GM18508 (cell line): ENCODE measurements around the gene CCNB2.
"Not testable (repeated sequence)": the region's sequence is repeated elsewhere in the genome, so short reads cannot be mapped to it uniquely, and the experiment has no call there.

Source experiments
- ATAC-seq: cut with Tn5 transposase; IDR thresholded peaks from one replicate; pipeline ENCODE4 v1.9.1; 2021; ENCODE audit warnings: moderate number of reproducible peaks; ENCODE audit not compliant: insufficient read depth, unreplicated experiment

CCNB2 gene

GRCh38 chr15:59104912-59105732, at the start of gene CCNB2:
Gene CCNB2, plus strand, starts transcription at chr15:59105146. Its CDS starts 123 bp downstream, at chr15:59105269.
- peak; percentile 91 for ATAC-seq

- ATAC-seq: no peak
Measured at GRCh38 chr15:59059076-59059597, 45.8 kb upstream of the CCNB2 start.

GRCh38 chr15:59060348-59060747, 44.6 kb upstream of the CCNB2 start:
- ATAC-seq: no peak

GRCh38 chr15:59063042-59063441, 41.9 kb upstream of the CCNB2 start:
- ATAC-seq: no peak

DNA sequence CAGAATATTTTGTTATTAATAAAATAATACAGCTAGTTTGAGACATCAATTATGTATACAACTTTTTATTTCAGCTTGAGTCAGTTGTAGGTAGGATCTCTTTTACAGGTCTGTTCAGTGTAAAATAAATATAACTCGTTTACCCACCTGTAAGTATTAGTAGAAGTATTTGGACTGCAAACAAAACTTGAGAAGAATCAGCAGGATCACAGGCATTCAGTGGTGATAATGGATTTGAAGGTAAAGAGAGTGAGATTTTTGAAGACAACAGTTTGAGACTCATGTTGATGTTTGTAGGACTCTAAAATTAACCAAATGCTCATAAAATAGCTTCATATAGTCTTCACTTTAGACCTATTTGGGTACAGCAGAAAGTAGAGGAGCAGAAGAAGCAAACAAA, 35.5 kb upstream of the CCNB2 start:
- ATAC-seq: no peak

DNA sequence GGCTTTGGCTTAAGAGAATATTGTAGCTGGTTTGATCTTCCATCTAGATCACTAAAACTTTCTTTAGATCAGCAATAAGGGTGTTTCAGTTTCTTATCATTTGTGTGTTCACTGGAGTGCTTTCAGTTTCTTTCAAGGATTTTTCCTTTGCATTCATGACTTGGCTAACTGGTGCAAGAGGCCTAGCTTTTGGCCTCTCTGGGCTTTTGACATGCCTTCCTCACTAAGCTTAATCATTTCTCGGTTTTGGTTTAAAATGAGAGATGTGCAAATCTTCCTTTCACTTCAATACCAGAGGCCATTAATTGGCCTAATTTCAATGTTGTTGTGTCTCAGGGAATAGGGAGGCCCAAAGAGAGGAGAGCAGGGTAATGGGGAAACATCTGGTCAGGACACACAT, 30.3 kb upstream of the CCNB2 start:
- no peak for ATAC-seq

GRCh38 chr15:59087731-59088130, 17.2 kb upstream of the CCNB2 start:
- no peak for ATAC-seq

- ATAC-seq: no peak
Measured at GRCh38 chr15:59094077-59094476, 10.9 kb upstream of the CCNB2 start.

GRCh38 chr15:59096429-59096828, 8.5 kb upstream of the CCNB2 start:
- no peak for ATAC-seq

DNA sequence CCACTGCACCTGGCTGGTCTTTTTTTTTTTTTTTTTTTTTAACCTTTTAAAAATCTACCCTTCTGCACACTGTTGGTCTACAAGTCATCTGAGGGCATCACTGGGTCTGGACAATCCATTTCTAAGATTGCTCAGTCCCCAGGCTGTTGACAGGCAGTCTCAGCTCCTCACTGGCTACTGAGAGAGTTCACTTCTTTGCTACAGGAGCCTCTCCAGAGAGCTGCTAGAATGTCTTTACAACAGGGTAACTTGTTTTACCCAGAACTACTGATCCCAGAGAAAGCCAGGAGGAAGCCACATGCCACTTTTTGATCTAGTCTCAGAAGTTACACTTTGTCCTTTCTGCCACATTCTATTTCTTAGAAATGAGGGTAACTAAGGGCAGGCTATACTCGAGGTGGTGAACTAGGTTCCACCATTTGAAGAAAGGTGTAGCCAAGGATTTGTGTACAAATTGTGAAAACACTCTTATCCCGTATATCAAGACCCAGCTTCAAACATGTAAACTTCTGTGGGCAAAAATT, 5.7 kb upstream of the CCNB2 start:
- no peak for ATAC-seq

- no peak for ATAC-seq
Measured at GRCh38 chr15:59104602-59104911, 389 bp upstream of the CCNB2 start.

DNA sequence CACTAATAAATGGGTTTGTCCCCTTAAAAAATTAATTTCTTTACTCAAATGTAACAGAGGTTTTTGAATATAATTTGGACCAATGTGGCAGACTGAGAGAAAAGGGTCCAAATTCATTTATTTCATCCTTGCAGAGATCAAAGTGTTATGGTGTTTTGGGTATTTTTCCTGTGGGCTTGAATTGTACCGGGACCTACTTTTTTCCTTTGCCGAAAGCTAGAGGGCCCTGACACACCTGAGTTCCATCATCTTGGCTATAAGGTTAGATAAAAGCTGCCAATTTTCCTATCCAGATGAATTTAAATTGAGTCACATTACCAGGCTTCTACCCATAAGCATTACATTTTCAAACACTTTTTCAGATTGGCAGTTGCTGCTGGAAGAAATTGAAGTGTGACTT, 908 bp downstream of the CCNB2 start:
- ATAC-seq: no peak

DNA sequence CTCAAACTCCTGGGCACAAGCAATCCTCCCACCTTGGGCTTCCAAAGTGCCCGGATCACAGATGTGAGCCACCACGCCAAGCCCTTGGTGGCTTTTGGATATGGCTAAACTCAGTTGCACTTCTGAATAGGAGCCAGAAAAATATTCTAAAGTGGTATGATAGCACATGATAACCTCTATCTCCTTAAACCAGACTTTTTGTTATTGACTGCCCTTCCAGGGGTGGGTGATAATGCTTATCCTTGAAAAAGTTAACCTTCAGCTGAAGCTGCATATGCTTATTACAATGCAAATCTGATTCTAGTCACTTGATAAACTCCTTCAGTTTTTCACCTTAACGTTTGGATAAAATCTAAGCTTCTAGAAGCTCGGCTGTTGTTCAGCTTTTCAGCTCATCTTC, 6.3 kb downstream of the CCNB2 start:
- no peak for ATAC-seq

- no peak for ATAC-seq
Measured at GRCh38 chr15:59115047-59115446, 10.1 kb downstream of the CCNB2 start.

GRCh38 chr15:59116141-59116540, 11.2 kb downstream of the CCNB2 start:
- no peak for ATAC-seq

DNA sequence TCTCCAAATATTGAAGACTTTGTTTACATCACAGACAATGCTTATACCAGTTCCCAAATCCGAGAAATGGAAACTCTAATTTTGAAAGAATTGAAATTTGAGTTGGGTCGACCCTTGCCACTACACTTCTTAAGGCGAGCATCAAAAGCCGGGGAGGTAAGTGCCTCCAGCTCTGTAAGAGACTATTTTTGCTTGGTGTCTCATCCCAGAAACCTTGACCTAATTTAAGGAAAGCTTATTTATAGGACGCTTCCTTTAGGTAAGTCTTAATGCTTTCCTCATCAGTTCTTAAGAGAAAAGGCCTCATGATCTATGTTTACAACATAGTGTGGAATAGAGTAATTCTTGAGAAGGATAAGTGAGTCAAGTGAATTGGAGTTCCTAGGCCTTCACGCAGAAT, 11.8 kb downstream of the CCNB2 start:
- ATAC-seq: no peak

DNA sequence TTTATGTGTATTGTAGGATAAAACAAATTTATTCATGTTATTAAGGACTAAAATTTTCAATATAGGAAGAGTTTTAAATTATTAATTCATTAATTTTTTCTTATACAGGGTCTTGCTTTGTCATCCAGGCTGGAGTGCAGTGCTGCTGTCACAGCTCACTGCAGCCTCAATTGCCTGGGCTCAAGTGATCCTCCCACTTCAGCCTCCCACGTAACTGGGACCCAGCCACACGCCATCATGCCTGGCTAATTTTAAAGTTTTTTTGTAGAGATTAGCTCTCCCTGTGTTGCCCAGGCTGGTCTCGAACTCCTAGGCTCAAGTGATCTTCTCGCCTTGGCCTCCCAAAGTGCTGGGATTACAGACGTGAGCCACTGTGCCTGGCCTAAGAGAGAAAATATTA, 14.7 kb downstream of the CCNB2 start:
- no peak for ATAC-seq

DNA sequence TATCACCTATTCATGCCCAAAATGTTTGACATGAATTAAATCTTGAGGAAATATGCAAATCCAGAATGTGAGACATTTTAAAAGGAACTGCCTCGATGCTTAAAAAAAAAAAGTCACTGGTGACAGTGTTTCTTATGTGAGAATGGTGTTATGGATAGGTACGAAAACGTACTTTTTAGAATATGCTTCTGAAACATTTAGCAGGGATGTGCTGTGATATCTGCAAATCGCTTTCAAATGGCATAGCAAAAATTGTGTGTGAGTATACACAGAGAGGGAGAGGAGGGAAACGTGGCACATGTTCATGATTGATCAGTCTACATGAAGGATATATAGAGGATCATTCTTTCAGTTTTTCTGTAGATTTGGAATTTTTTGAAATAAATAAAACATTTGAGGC, 16.0 kb downstream of the CCNB2 start:
- no peak for ATAC-seq

- no peak for ATAC-seq
Measured at GRCh38 chr15:59124261-59124660, 19.3 kb downstream of the CCNB2 start.

GRCh38 chr15:59125683-59126082, 20.7 kb downstream of the CCNB2 start:
- ATAC-seq: not testable (repeated sequence)

- ATAC-seq: not testable (repeated sequence)
Measured at GRCh38 chr15:59127255-59127654, 22.3 kb downstream of the CCNB2 start.

DNA sequence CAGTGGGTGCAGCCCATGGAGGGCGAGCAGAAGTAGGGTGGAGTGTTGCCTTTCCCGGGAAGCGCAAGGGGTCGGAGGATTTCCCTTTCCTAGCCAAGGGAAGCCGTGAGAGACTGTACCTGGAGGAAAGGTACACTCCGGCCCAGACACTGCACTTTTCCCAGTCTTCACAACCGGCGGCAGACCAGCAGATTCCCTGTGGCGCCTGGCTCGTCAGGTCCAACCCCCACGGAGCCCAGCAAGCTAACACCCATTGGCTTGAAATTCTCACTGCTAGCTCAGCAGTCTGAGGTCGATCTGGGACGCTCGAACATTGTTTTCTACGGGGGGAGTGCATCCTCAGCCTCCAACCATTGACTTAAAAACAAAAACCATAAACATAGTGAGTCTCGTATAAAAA, 26.5 kb downstream of the CCNB2 start:
- ATAC-seq: no peak
